CD14-positive monocyte (primary cell): ENCODE results near the gene NPM3. TPM values are rescaled to one million over a fixed set of nuclear protein-coding genes. Genes with fewer than 3 reads are reported as not detected.

Experiments
- DNase-seq, 3 donors: peaks; one replicate each; pipeline ENCODE4 v3.0.0-alpha.2; 2011 to 2022
- H2AFZ ChIP-seq: 2 replicates; pipeline ENCODE4 v1.6.0; 2012; ENCODE audit warnings: mild to moderate bottlenecking, low read depth, low read length, inconsistent platforms; ENCODE audit not compliant: insufficient read depth, poor library complexity, severe bottlenecking
- H3K27ac ChIP-seq, 2 donors: 1 replicate in 1 of 2; 2 replicates in 1 of 2; pipeline ENCODE4 v1.5.1; 2012 to 2013; ENCODE audit warnings: low read length in 2 of 2, control low read depth in 1 of 2, inconsistent platforms in 1 of 2, low read depth in 1 of 2, mild to moderate bottlenecking in 1 of 2
- H3K27me3 ChIP-seq, 2 donors: one replicate each; pipeline versions ENCODE4 v1.6.0 to v1.6.1; 2011 to 2013; ENCODE audit warnings: low read length in 2 of 2; ENCODE audit not compliant: control insufficient read depth in 2 of 2, insufficient read depth in 2 of 2
- H3K36me3 ChIP-seq, 2 donors: replicated peaks in 1 of 2; 1 replicate in 1 of 2; 2 replicates in 1 of 2; pipeline versions ENCODE4 v1.5.1 to v1.6.1; 2012 to 2013; ENCODE audit warnings: low read length in 2 of 2, control low read depth in 1 of 2, inconsistent platforms in 1 of 2, mild to moderate bottlenecking in 1 of 2; ENCODE audit not compliant: insufficient read depth in 2 of 2, control insufficient read depth in 1 of 2
- H3K4me1 ChIP-seq, 2 donors: 1 replicate in 1 of 2; 2 replicates in 1 of 2; pipeline versions ENCODE4 v1.5.1 to v1.6.1; 2012 to 2013; ENCODE audit warnings: low read length in 2 of 2, control low read depth in 1 of 2, inconsistent platforms in 1 of 2, mild to moderate bottlenecking in 1 of 2, moderate library complexity in 1 of 2; ENCODE audit not compliant: insufficient read depth in 2 of 2, control insufficient read depth in 1 of 2
- H3K4me2 ChIP-seq: replicated peaks from 2 replicates; pipeline ENCODE3; 2012; ENCODE audit warnings: low read length, moderate library complexity, mild to moderate bottlenecking; ENCODE audit not compliant: poor library complexity, severe bottlenecking; ENCODE audit errors: extremely low read depth
- H3K4me3 ChIP-seq, 3 experiments: fragments of 200-600 bp in 1 of 3; sonication (generic) in 1 of 3; replicated peaks in 1 of 3; 1 replicate in 2 of 3; 2 replicates in 1 of 3; pipeline ENCODE4 v1.5.1; 2011 to 2013; ENCODE audit warnings: low read length in 3 of 3, mild to moderate bottlenecking in 3 of 3, control low read depth in 2 of 3, low read depth in 2 of 3, inconsistent platforms in 1 of 3, moderate library complexity in 1 of 3
- H3K79me2 ChIP-seq: 2 replicates; pipeline ENCODE4 v1.6.0; 2012; ENCODE audit warnings: mild to moderate bottlenecking, control low read depth, inconsistent platforms, low read length, moderate library complexity; ENCODE audit not compliant: insufficient read depth
- H3K9ac ChIP-seq: 2 replicates; pipeline ENCODE4 v1.6.0; 2017; ENCODE audit warnings: low read length, mild to moderate bottlenecking; ENCODE audit not compliant: insufficient read depth, poor library complexity, severe bottlenecking
- H3K9me3 ChIP-seq, 2 donors: replicated peaks in 1 of 2; 1 replicate in 1 of 2; 2 replicates in 1 of 2; pipeline versions ENCODE4 v1.5.1 to v1.6.1; 2012 to 2013; ENCODE audit warnings: low read length in 2 of 2, control low read depth in 1 of 2; ENCODE audit not compliant: control insufficient read depth in 1 of 2, insufficient read depth in 1 of 2
- H4K20me1 ChIP-seq: 2 replicates; pipeline ENCODE4 v1.6.0; 2012; ENCODE audit warnings: mild to moderate bottlenecking, low read length, control low read depth, moderate library complexity; ENCODE audit not compliant: insufficient read depth
- H3K27ac Mint-ChIP-seq, 7 donors: one replicate each; pipeline ENCODE4 v1.8.0; 2020; ENCODE audit warnings: mild to moderate bottlenecking in 7 of 7, mixed read lengths in 7 of 7, moderate library complexity in 6 of 7, inconsistent platforms in 2 of 7
- H3K27me3 Mint-ChIP-seq, 3 donors: one replicate each; pipeline ENCODE4 v1.8.0; 2021 to 2022; ENCODE audit warnings: low read depth in 3 of 3, mild to moderate bottlenecking in 3 of 3, mixed read lengths in 3 of 3, moderate library complexity in 3 of 3, inconsistent platforms in 1 of 3
- H3K36me3 Mint-ChIP-seq, 2 donors: one replicate each; pipeline ENCODE4 v1.8.0; 2020; ENCODE audit warnings: mixed read lengths in 2 of 2, inconsistent platforms in 1 of 2, mild to moderate bottlenecking in 1 of 2
- H3K4me1 Mint-ChIP-seq: one replicate; pipeline ENCODE4 v1.8.0; 2020; ENCODE audit warnings: mild to moderate bottlenecking, mixed read lengths
- H3K4me3 Mint-ChIP-seq, 2 donors: one replicate each; pipeline ENCODE4 v1.8.0; 2020; ENCODE audit warnings: mild to moderate bottlenecking in 2 of 2, mixed read lengths in 2 of 2, moderate library complexity in 1 of 2
- H3K9me3 Mint-ChIP-seq, 7 donors: one replicate each; pipeline ENCODE4 v1.8.0; 2020 to 2022; ENCODE audit warnings: mixed read lengths in 7 of 7, mild to moderate bottlenecking in 6 of 7, moderate library complexity in 6 of 7, inconsistent platforms in 2 of 7
- CTCF ChIP-seq: fragments of 200-600 bp; IDR thresholded peaks from one replicate; pipeline ENCODE4 v1.8.0; 2022; ENCODE audit warnings: antibody characterized with exemption, mild to moderate bottlenecking
- WGBS: methylation state at CpG from one replicate; pipeline ENCODE4 v1.1.5; 2013; ENCODE audit warnings: missing lambda C conversion rate; ENCODE audit not compliant: insufficient coverage; 5-methylcytosine and 5-hydroxymethylcytosine counted together
- intact Hi-C, 2 donors: fragments of 100-400 bp; cut with micrococcal nuclease; formaldehyde crosslinking; loops; one replicate each; pipeline versions ENCODE4 v1.15.0 to v1.15.1; 2023
- polyA minus RNA-seq: library from RNA; depleted of rRNA, polyadenylated mRNA; stranded (reverse); fragments of >200 nt; gene quantifications from 2 replicates; pipeline ENCODE4 v1.2.3, GENCODE V29; 2012
- polyA plus RNA-seq, 3 donors: library from polyadenylated mRNA; depleted of rRNA in 1 of 3; unstranded in 2 of 3; stranded (reverse) in 1 of 3; fragments of 300-500 nt in 2 of 3; fragments of >200 nt in 1 of 3; fragmentation: Illumina TruSeq in 2 of 3; gene quantifications; 1 replicate in 2 of 3; 2 replicates in 1 of 3; pipeline ENCODE4 v1.2.3, GENCODE V29; 2012 to 2021
- total RNA-seq, 12 experiments: library from RNA in 1 of 12; stranded (reverse) in 1 of 12; fragments of 120-200 nt in 1 of 12; gene quantifications; one replicate each; pipeline ENCODE4 v1.2.4 and lab custom pipeline; 2013 to 2026; ENCODE audit warnings: mixed read lengths in 6 of 12, inconsistent platforms in 1 of 12

The NPM3 gene
- total RNA-seq (2013): 10.4 TPM
- 1 to 10 TPM; 1.2 to 8.1 (median 3.8) TPM for polyA plus RNA-seq
- polyA minus RNA-seq: 4.6 and 12.6 TPM in 2 replicates
- 0.59 to 4.0 (median 2.3) reads per million in 11 experiments for total RNA-seq (lab: John Stamatoyannopoulos, UW)

- Histone ChIP-seq H3K27ac (peak within 1 kb of the TSS; percentile 14 to 59), H3K4me2 (peak within 1 kb of the TSS; percentile 81), H3K36me3 (peaks cover 36 to 41% of the 10 kb centered on the region in 2 donors), H3K27me3 (peaks cover 11 to 17% of the 10 kb centered on the region in 2 donors), H3K9me3 (peaks cover 0 to 8% of the 10 kb centered on the region in 2 donors), H3K4me1 (peaks cover 35 to 52% of the 10 kb centered on the region in 2 donors), H3K4me3 (peak within 1 kb of the TSS; percentile 51 to 79 (median 62)), H3K79me2 (no peaks in the 10 kb centered on the region), H4K20me1 (peaks cover 71% of the 10 kb centered on the region), H2AFZ (peak within 1 kb of the TSS; percentile 81), H3K9ac (peak within 1 kb of the TSS; percentile 65)
- Mint-ChIP-seq H3K9me3 (peaks cover 0 to 9% (median 4%) of the 10 kb centered on the region in 7 donors), H3K4me1 (peaks cover 47% of the 10 kb centered on the region), H3K27me3 (peaks cover 16 to 26% (median 19%) of the 10 kb centered on the region in 3 donors), H3K27ac (peak within 1 kb of the TSS; percentile 47 to 92 (median 82)), H3K4me3 (peak within 1 kb of the TSS; percentile 99), H3K36me3 (peaks cover 37 to 43% of the 10 kb centered on the region in 2 donors)
- 1% methylated on average over 35 of the region's 57 CpGs for WGBS
- TF ChIP-seq CTCF: no peak
- intact Hi-C loops: loop anchor here (5.0 kb wide), 3 partner anchors 181 to 571 kb away; partner anchors contain the start of gene HPS6 (in 1 of the 2)
- peak; percentile 19 to 31 (median 30) for DNase-seq
Observed at GRCh38 chr10:101782811-101783735, at the start of gene NPM3. Gene NPM3, minus strand, starts transcription at chr10:101783446. Its CDS starts 56 bp downstream, at chr10:101783390.

GRCh38 chr10:101832325-101832771 lies 49.1 kb upstream of the NPM3 start:
- no peak for TF ChIP-seq CTCF
- Mint-ChIP-seq H3K4me1 (peaks cover 60% of the 10 kb centered on the region), H3K4me3 (no peak overlapping the region), H3K27me3 (peaks cover 0 to 2% (median 0%) of the 10 kb centered on the region in 3 donors), H3K36me3 (peaks cover under 1 to 8% of the 10 kb centered on the region in 2 donors), H3K27ac (no peak overlapping the region), H3K9me3 (no peaks in the 10 kb centered on the region)
- no peak overlapping the region for H3K4me2 ChIP-seq
- no CpG with 5 or more reads among the region's 4 CpGs for WGBS
- no peaks in the 10 kb centered on the region for H3K9me3 ChIP-seq
- no peaks in the 10 kb centered on the region for H3K79me2 ChIP-seq
- peaks cover 0 to 4% of the 10 kb centered on the region in 2 donors for H3K36me3 ChIP-seq
- no peak overlapping the region for H3K4me3 ChIP-seq
- intact Hi-C loops: loop anchor here in 1 of 2 donors (5.0 kb wide), 1 partner anchor 320 kb away; the partner anchor contains the start of gene NOLC1
- H3K4me1 ChIP-seq: peaks cover 55 to 59% of the 10 kb centered on the region in 2 donors
- H4K20me1 ChIP-seq: peaks cover 32% of the 10 kb centered on the region
- no peak overlapping the region for H3K27ac ChIP-seq
- DNase-seq: no peak
- no peaks in the 10 kb centered on the region for H3K27me3 ChIP-seq
- no peak overlapping the region for H3K9ac ChIP-seq
- no peak overlapping the region for H2AFZ ChIP-seq
